HPDE6-E6E7 (cell line): ENCODE results near the gene NR5A1.

Experiments
- DNase-seq: peaks from one replicate; pipeline ENCODE4 v3.0.0; 2011; ENCODE audit warnings: missing footprints; ENCODE audit errors: extremely low spot score

NR5A1 gene

DNA sequence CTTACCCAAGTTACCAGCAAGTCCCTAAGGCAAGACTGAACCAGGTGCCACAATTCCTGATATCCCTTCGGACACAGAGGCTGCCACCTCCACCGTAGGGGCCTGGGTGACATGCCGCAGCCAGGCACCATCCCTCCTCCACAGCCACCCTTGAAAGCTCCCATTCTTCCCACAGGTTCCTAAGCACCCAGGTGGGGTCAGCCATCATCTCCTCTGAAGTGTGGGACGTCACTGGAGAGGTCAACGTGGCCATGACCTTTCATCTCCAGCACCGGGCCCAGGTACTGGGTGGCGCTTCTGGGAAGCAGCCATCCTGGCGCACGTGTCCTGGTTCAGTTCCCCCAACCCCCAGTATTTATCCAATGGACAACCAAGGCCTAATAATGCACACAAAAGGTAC is 48.8 kb downstream of the NR5A1 start:
- DNase-seq: no peak

DNA sequence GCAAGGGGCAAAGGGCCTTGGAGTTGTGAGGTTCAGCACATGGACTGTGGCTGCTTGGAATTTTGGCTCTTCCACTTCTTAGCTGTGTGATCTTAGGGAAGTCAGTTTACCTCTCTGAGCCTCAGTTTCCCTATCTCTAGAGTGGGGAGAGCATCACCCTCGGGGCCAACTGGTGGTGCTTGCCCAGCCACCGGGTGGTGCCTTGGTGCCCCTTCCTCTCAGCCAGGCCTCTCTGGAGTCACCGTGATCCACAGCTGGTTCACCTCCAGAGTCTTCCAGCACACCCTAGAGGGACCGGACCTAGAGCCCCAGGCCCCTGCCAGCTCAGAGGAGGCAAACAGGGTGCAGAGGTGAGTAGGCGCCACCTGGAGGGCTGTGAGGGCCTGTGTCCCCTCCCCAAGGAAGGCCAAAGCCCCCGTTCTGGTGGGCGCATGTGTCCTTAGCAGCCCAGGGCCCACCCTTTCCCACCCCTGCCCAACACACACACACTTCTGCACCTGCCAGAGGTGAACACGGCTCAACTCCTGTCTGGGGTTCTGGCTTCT is 49.2 kb downstream of the NR5A1 start:
- no peak for DNase-seq

DNA sequence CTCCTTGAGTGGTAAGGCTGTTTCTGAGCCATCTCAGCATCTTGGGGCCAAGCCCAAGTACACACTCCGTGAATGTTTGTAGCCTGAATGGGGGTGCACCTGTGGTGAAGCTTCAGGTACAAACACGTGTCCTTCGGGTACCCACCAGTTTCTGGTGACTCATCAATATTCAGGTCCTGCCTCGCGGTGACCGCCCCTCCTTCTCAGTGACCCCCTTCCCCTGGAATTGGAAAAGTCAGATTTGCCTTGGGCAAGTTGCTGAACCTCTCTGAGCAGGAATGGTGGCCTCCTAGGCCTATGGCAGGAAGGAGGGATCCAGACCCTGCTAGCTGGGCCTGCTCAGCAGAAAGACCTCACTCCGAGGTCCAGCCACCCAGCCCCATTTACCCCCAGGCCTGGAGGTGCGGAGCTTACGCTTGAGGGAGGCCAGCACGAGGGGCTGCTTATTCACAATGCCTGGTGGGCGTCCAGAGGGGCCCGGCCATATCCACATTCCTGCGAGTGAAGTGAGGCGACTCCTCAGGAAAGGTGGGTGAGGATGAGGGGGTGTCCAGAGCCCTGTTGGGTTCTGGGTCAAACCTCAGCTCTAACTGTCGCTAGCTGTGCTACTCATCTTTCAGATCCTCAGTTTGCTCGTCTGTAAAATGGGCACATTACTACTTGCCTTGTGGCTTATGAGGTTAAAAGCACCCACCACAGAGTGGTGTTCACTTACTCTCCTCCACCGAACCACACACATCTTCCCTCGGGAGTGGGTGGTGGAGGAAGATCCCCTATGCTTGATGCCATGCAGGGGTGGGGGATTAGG is 49.9 kb downstream of the NR5A1 start:
- DNase-seq: no peak

DNA sequence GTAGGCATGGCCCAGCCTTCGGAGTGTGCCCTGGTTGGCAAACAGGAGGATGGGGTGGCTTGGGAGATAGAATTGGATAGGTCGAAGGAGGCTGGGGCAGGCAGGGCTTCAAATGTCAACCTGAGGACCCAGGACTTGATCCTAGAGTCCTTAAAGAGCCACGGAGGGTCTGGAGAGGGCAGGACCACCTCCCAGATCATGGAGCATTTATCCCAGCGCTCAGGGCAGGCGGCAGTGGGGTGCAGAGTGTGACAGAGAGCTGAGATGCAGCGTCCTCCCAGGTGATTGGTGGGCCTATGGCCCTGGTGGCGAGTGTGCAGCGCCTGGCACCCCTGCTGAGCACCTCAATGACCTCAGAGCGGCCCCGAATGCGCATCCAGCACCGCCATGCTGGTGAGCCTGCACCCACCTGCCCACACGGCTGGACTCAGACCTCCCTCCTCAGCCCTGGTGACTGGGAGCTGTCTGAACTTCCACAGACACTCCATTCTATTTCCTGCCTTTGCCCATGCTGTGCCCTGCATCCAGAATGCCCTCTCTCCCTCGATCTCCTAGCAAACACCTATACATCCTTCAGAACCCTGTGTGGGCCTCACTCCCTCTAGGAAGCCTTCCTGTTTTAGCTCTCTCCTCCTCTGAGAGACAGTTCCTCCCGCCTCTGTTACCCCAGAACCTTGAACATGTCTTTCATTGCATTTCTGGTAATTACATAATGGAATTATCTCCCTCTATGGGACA is 50.7 kb downstream of the NR5A1 start:
- no peak for DNase-seq

DNA sequence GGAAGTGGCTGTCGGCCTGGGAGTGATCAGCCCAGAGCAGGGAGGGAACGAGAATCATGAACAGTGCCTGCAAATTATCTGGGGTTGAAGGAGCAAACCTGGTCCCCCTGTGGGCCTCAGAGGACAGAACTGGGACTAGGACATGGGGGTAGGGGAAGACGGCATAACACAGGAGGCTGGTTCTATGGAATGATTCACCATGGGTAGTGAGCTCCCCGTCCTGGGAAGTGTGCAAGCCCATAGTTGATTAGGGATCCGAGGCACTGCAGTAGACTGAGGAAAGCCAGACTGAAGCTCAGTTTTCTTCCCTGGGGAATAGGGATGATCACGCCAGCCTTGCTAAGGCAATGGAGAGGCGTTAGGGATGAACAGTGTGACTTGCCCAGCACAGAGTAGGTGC is 51.4 kb downstream of the NR5A1 start:
- DNase-seq: no peak

DNA sequence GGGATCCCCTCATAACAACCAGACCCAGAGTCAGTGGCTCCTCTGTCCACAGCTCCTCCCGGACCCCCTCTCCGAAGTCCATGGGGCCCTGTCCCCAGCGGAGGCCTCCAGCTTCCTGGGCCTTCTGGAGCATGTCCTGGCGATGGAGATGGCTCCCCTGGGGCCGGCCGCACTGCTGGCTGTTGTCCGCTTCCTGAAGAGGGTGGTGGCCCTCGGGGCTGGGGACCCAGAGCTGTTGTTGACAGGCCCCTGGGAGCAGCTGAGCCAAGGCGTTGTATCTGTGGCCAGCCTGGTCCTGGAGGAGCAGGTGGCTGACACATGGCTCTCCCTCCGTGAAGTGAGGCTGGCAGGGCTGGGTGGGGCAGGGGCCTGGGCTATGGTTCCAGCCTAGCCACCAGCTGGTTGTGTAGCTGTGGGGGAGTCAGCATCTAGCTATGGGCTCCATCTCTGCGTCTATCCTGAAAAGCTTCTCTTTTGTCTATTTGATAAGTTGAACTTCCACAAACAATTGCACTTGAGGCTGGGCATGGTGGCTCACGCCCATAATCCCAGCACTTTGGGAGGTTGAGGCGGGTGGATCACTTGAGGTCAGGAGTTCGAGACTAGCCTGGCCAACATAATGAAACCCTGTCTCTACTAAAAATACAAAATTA is 52.3 kb downstream of the NR5A1 start:
- no peak for DNase-seq

DNA sequence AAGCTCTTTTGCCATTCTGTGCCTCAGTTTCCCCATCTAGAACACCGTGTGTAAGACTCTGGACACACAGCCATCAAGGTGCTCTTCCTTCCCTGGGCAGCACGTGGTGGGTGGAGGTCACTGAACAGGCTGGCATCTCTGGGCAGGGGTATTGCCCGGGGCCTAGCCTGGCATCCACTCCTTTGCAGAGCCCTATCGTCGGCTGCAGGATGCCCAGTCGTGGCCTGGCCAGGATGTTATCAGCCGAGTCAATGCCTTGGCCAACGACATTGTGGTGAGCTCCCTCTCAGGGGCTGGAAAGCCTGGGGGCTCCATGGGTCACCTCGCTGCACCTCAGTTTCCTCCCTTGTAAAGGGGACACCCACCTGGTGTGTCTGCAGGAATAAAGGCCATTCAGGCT is 52.9 kb downstream of the NR5A1 start:
- no peak for DNase-seq

DNA sequence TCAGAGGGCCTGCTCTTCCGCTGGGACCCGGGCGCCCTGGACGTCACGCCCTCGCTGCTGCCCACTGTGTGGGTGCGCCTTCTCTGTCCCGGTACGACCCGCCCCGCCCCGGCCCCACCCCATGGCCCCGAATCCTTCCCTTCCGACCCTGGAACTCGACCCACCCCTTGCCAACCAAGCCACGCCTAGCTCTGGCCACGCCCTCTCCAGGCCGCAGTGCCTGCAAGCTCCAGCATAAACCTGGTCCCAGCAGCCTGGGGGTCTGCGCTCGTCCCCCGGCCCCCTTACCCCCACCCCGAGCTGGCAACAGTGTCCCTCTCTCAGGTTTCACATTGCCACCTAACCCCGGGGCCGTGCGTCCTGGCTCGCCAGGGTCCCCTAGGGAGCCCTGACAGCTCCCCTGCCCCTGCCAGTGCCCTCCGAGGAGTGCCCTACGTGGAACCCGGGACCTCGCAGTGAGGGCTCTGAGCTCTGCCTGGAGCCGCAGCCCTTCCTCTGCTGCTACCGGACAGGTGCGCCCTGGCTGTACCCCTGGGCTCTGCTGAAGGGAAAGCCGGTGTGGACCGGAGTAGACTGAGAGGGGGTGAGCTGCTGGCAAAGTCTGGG is 53.5 kb downstream of the NR5A1 start:
- DNase-seq: peak; percentile 59

DNA sequence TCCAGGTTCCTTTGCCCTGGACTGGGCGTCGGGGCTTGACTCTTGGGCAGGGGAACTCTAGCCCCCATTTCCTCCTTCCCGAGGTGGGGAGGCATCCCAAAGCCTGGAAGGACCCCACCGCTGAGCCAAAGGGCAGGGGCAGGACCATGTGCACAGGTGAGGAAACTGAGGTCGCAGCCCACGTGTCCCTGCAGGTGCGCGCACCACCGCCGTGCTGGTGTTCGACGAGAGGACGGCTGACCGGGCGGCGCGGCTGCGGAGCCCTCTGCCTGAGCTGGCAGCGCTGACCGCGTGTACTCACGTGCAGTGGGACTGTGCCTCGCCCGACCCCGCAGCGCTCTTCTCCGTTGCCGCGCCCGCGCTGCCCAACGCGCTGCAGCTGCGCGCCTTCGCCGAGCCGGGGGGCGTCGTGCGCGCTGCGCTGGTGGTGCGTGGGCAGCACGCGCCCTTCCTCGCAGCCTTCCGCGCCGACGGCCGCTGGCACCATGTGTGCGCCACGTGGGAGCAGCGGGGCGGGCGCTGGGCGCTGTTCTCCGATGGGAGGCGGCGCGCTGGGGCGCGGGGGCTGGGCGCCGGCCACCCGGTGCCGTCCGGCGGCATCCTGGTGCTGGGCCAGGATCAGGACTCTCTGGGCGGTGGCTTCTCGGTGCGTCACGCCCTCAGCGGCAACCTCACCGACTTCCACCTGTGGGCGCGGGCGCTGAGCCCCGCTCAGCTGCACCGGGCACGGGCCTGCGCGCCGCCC is 54.2 kb downstream of the NR5A1 start:
- DNase-seq: peak; percentile 68

DNA sequence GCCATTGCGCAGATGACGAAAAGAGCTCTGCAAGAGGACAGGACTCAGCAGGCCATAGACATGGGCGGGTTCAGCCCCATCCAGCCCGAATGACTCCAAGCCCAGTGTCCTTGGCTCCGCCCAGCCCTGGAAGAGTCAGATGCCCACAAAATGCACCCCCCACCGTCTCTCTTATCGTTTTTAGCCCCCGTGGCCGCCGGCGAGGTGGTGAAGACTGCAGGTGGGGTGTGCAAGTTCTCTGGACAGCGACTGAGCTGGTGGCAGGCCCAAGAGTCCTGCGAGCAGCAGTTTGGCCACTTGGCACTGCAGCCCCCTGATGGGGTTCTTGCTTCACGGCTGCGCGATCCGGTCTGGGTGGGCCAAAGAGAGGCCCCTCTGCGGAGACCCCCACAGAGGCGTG is 54.9 kb downstream of the NR5A1 start:
- DNase-seq: peak; percentile 93

DNA sequence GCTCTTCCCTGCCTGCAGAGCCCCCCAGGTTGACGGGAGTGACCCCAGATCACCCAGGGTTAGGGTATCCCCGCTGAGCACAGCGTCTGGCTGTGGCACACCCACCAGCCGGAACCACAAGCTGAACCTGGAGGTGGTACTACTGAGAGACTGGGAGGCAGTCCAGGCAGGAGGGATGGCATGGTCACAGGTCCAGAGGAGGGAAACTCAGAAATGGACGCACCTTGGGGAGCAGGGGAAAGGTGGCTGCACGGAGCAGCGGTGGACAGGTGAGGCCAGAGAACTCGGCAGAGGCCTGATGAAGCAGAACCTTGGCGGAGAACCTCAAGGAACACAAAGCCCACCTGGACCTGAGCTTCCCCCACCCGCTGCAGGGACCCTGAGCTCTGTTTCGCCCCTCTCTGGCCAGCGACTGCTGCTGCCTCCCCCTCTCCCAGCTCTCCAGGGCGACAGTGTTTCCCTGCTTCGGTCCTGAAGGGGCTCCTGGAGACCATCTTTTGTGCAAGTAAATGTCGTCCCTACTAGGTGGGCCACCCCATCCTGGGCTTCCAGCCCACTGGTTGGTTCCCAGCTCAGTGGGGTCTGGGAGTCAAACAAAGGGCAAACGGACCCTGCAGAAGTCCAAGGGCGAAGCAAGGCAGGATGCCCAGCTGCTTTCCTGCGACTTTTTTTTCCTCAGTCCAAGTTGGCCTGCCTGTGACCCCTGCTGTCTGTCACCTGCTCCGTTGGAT is 56.1 kb downstream of the NR5A1 start:
- no peak for DNase-seq

DNA sequence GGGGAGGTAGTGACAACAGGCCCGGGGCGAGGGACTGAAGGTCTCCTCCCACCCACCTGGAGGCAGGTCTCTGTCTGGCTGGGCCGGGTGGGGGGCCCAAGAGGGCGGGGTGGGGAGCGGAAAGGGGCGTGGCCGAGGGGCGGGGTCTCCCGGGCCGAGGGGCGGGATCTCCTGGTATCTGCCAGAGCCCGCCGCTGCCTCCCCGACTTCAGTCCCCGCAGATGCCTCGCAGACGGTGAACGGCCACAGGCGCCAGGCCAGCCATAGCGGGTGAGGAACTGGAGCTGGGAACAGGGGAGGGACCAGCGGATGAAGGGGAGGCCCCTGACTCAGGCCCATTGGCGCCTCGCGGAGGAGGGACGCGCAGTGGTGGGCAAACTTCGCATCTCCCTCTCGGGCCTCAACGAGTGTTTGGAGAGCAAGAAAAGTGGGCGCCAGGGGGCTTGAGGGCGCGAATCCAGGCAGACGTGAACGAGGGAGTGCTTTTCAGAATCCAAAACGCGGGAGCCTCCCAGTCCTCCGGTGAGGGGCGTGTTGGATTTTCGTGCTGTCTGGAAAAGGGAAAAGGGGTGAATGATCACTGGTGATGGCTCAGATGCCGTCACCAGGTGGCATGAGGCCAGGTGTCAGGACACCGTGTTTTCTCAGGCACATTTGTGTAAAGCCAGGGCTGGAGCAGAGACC is 56.8 kb downstream of the NR5A1 start, which contains the start of gene ADGRD2:
ADGRD2 (plus strand) TSS at position 211 of the 684 bp plus-strand sequence. CDS start 1,216 bp downstream, outside the sequence.
- DNase-seq: no peak

DNA sequence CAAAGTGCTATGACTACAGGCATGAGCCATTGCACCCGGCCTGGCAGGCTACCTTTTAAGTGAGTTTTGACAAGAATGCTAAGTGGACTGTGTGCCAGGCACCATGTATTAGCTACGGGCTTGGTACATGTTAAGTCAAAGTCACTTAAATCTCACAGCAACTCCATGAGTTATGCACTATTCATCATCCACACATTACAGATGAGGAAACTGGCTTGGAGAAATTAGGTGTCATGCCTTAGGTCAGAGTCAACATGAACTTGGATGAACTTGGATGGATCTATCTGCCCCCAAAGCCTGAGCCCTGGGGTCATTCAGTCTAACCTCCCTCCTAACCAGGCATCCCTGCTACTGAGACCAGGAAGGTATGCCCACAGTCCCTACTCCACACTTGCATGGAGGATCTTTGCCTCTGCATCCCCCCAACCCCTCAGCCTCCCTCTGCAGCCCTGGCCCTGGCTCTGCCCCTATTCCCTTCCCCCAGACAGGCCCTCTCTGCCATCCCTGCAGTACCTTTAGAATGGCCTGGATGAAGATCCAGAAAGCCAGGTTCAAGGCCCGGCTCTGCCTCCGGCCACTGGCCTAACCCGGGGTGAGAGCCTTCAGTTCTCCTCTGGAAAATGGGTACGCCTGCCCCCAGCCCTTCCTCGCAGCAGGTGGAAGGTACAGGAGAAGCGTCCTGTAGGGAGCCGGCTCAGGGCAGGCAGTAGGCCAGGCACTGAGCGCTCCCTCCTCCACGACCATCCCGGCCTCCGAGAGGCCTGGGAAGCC is 57.6 kb downstream of the NR5A1 start:
- no peak for DNase-seq

DNA sequence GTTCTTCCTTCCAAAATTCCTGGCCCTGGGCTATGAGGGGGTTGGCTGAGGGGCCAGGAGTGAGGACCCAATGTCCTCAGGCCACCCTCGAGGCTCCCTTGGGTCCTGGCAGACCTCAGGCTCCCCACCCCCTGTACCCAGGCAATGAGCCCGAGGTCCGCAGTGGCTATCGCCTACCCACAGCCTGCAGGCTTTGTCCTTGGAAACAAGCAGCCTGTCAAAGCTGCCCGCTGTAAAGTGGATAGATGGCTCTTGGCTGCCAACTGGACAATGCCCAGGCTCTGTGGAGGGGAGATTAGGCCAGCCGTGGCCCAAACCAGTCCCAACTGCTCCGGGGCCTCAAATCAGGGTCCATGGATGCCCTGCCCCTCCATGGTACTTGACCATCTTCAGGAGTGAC is 59.2 kb downstream of the NR5A1 start:
- DNase-seq: no peak

DNA sequence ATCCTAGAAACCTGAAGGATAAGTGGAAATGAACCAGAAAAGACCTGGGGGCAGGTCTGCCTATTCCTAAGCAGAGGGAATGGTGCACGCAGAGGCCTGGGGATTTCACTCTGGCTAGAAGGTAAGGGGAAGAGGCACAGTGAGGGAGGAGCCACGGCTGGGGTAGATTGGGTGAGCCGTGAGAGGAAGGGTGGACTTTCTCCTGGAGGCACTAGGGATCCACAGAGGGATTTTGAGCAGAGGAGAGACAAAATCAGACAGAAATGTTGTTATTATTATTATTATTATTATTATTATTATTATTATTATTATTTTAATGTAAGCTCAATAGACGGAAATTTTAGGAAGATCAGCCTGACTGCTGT is 59.9 kb downstream of the NR5A1 start:
- no peak for DNase-seq

DNA sequence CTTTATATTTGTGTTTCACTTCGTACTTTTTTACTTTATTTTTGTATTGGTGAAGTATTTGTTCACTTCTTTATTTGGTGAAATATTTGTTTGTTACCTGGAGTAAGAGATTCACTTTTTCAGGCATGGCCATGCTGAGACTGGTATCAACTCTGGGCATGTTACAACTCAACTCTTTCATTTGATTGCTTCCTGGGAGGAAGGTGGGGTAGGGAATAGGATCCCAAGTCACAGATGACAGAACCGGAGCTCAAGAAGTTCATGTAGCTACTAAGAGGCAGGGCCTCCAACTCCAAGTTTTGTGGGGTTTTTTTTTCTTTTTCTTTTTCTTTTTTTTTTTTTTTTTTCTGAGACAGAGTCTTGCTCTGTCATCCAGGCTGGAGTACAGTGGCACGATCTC is 63.0 kb downstream of the NR5A1 start:
- peak; percentile 72 for DNase-seq

DNA sequence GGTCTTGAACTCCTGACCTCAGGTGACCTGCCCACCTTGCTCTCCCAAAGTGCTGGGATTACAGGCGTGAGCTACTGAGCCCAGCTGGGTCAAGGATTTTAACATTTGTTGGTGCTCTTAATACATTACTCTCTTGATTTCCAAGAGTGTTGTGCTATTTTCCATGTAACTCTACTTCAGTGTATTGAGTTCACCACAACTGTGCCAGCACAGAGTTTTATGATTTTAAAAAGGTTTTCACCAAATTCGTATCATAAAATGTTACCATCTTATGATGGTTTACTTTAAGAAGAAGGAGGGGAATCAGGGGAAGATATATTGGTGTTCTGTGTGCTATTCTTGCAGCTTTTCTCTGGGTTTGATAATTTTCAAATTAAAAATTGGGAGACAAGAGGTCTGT is 63.6 kb downstream of the NR5A1 start:
- DNase-seq: no peak

DNA sequence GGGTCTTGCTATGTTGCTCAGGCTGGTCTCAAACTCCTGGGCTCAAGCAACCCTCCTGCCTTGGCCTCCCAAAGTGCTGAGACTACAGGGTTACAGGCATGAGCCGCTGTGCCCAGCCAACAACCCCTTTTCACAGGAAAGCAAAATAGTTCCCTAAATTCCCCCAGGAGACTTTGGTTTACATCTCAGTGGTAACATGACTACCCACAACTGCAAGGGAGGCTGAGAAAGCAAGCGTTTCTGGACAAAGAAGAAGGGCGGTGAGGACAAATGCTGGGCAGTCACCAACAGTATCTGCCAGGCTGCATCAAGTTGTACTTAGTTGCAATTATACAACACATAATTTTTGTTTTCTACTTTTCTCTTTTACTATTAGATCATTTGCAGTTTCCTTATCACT is 64.4 kb downstream of the NR5A1 start:
- no peak for DNase-seq

DNA sequence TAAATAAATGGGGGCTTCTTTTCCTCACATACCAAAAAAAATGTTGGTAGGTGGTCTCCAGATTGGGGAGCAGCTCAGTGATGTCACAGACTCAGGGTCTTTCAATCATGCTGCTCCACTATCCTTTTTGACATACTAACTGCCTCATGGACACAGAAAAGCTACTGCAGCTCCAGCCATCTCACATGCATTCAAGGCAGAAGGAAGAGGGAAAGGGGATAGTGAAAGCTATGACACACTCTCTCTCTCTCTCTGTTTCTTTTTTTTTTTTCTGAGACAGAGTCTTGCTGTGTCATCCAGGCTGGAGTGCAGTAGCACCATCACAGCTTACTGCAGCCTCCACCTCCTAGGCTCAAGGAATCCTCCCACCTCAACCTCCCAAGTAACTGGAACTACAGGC is 64.8 kb downstream of the NR5A1 start:
- no peak for DNase-seq
